Activated CD4-positive, alpha-beta T cell treated with anti-CD3 and anti-CD28 coated beads, Interleukin-2, amount 50 U/mL, for 24 hours (primary cell): ENCODE results near the gene KRTCAP2.
"Not testable (repeated sequence)": the region's sequence is repeated elsewhere in the genome, so short reads cannot be mapped to it uniquely, and the experiment has no call there.

Experiments used
- DNase-seq, 2 donors: peaks; one replicate each; pipeline ENCODE4 v3.0.0-alpha.2; 2020; ENCODE audit warnings: low read depth in 1 of 2, low spot score in 1 of 2

Gene KRTCAP2

GRCh38 chr1:155172732-155173477, at the start of gene KRTCAP2:
KRTCAP2 (minus strand) TSS chr1:155173304; CDS start chr1:155173224, 80 bp downstream.
- peak; percentile 86 to 93 for DNase-seq

GRCh38 chr1:155220211-155220965, 47.3 kb upstream of the KRTCAP2 start:
- DNase-seq, result not testable (repeated sequence)

- DNase-seq, result no peak
Observed at GRCh38 chr1:155219592-155220031, 46.5 kb upstream of the KRTCAP2 start.

GRCh38 chr1:155218854-155219591, 45.9 kb upstream of the KRTCAP2 start:
- no peak for DNase-seq

GRCh38 chr1:155214702-155215101, 41.6 kb upstream of the KRTCAP2 start:
- DNase-seq, result not testable (repeated sequence)

- not testable (repeated sequence) for DNase-seq
Observed at GRCh38 chr1:155212051-155212440, 38.9 kb upstream of the KRTCAP2 start.

- not testable (repeated sequence) for DNase-seq
Observed at GRCh38 chr1:155211381-155212050, 38.4 kb upstream of the KRTCAP2 start.

GRCh38 chr1:155210314-155211104, 37.4 kb upstream of the KRTCAP2 start:
- DNase-seq, result no peak

- no peak for DNase-seq
Observed at GRCh38 chr1:155209312-155209721, 36.2 kb upstream of the KRTCAP2 start.

- peak; percentile 67 to 83 for DNase-seq
Observed at GRCh38 chr1:155208541-155209311, 35.6 kb upstream of the KRTCAP2 start, which contains the start of gene MTX1. MTX1 (plus strand) TSS chr1:155208695; CDS start chr1:155208805, 110 bp downstream.

- DNase-seq, result no peak
Observed at GRCh38 chr1:155207806-155208540, 34.9 kb upstream of the KRTCAP2 start, which contains the start of gene THBS3. THBS3 (minus strand) TSS chr1:155207897; CDS start chr1:155207876, 21 bp downstream.

- peak; percentile 88 for DNase-seq
Observed at GRCh38 chr1:155206891-155207805, 34.0 kb upstream of the KRTCAP2 start.

- DNase-seq, result no peak
Observed at GRCh38 chr1:155205969-155206593, 33.0 kb upstream of the KRTCAP2 start.

GRCh38 chr1:155205035-155205434, 31.9 kb upstream of the KRTCAP2 start:
- no peak for DNase-seq

- no peak for DNase-seq
Observed at GRCh38 chr1:155202731-155203515, 29.8 kb upstream of the KRTCAP2 start.

GRCh38 chr1:155202198-155202597, 29.1 kb upstream of the KRTCAP2 start:
- no peak for DNase-seq
